PC-9 (cell line): ENCODE results near the gene PPP4R1.

Experiments
- EZH2 ChIP-seq: fragments of 200-600 bp; sonication (generic); IDR thresholded peaks from 2 replicates; pipeline ENCODE4 v1.8.0; 2017; ENCODE audit warnings: antibody characterized with exemption, low read depth
- TF ChIP-seq, protein P1 (sequence below): fragments of 200-600 bp; sonication (generic); conservative IDR thresholded peaks from 2 replicates; pipeline ENCODE4 v1.6.1; 2017; ENCODE audit warnings: mixed run types, antibody characterized with exemption, mild to moderate bottlenecking, moderate library complexity

- TF ChIP-seq, protein P1, sequence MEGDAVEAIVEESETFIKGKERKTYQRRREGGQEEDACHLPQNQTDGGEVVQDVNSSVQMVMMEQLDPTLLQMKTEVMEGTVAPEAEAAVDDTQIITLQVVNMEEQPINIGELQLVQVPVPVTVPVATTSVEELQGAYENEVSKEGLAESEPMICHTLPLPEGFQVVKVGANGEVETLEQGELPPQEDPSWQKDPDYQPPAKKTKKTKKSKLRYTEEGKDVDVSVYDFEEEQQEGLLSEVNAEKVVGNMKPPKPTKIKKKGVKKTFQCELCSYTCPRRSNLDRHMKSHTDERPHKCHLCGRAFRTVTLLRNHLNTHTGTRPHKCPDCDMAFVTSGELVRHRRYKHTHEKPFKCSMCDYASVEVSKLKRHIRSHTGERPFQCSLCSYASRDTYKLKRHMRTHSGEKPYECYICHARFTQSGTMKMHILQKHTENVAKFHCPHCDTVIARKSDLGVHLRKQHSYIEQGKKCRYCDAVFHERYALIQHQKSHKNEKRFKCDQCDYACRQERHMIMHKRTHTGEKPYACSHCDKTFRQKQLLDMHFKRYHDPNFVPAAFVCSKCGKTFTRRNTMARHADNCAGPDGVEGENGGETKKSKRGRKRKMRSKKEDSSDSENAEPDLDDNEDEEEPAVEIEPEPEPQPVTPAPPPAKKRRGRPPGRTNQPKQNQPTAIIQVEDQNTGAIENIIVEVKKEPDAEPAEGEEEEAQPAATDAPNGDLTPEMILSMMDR: no peak
- no peak for TF ChIP-seq EZH2
Observed at GRCh38 chr18:9558387-9559064, 55.8 kb downstream of the PPP4R1 start.
